GM19351 (cell line): Measurements from ENCODE around the gene G6PD.
"Not testable (repeated sequence)": the region's sequence is repeated elsewhere in the genome, so short reads cannot be mapped to it uniquely, and the experiment has no call there.

ENCODE experiments used
- ATAC-seq: cut with Tn5 transposase; IDR thresholded peaks from one replicate; pipeline ENCODE4 v1.9.1; 2021; ENCODE audit warnings: mild to moderate bottlenecking, moderate library complexity; ENCODE audit not compliant: unreplicated experiment

Gene G6PD

GRCh38 chrX:154545673-154546274 lies 872 bp downstream of the G6PD start:
- no peak for ATAC-seq

GRCh38 chrX:154542723-154543424 lies 3.8 kb downstream of the G6PD start:
- ATAC-seq, result no peak

- no peak for ATAC-seq
These were observed 4.5 kb downstream of the G6PD start for GRCh38 chrX:154541896-154542722.

- ATAC-seq, result no peak
These were observed 5.1 kb downstream of the G6PD start for GRCh38 chrX:154541589-154541895.

- ATAC-seq, result no peak
These were observed 5.6 kb downstream of the G6PD start for GRCh38 chrX:154540897-154541535.

GRCh38 chrX:154540365-154540764 lies 6.3 kb downstream of the G6PD start:
- ATAC-seq, result not testable (repeated sequence)

- no peak for ATAC-seq
These were observed 7.6 kb downstream of the G6PD start for GRCh38 chrX:154539077-154539476.

- ATAC-seq, result no peak
These were observed 10.8 kb downstream of the G6PD start for GRCh38 chrX:154535892-154536291.

- ATAC-seq, result peak; percentile 95
These were observed 11.9 kb downstream of the G6PD start for GRCh38 chrX:154534526-154535322.

GRCh38 chrX:154532690-154533089 lies 14.0 kb downstream of the G6PD start:
- no peak for ATAC-seq

- ATAC-seq, result no peak
These were observed 15.0 kb downstream of the G6PD start for GRCh38 chrX:154531626-154532025.

GRCh38 chrX:154530286-154530685 lies 16.4 kb downstream of the G6PD start:
- ATAC-seq, result no peak

GRCh38 chrX:154529206-154529612 lies 17.4 kb downstream of the G6PD start:
- ATAC-seq, result no peak

GRCh38 chrX:154526901-154527675 lies 19.6 kb downstream of the G6PD start:
- ATAC-seq, result peak; percentile 68

GRCh38 chrX:154525606-154526490 lies 20.8 kb downstream of the G6PD start:
- ATAC-seq, result no peak

- ATAC-seq, result no peak
These were observed 27.3 kb downstream of the G6PD start for GRCh38 chrX:154519389-154519788.

- ATAC-seq, result no peak
These were observed 29.4 kb downstream of the G6PD start for GRCh38 chrX:154517101-154517781.

- peak; percentile 5 for ATAC-seq
These were observed 30.0 kb downstream of the G6PD start for GRCh38 chrX:154516656-154517100.
